BE2C (cell line): Measurements from ENCODE around the gene SLC22A17.
A peak's percentile ranks its signal among the peaks of the same experiment; 100 is the strongest.

Source experiments
- DNase-seq: peaks from one replicate; pipeline ENCODE4 v3.0.0-alpha.2; 2020
- H3K27me3 ChIP-seq: fragments of 250-450 bp; sonication (Bioruptor Pico); 2 replicates; pipeline ENCODE4 v1.5.1; 2020; ENCODE audit warnings: mild to moderate bottlenecking
- H3K36me3 ChIP-seq: fragments of 250-450 bp; sonication (Bioruptor Pico); 2 replicates; pipeline ENCODE4 v1.5.1; 2020; ENCODE audit warnings: mild to moderate bottlenecking
- H3K4me1 ChIP-seq: fragments of 250-450 bp; sonication (Bioruptor Pico); 2 replicates; pipeline ENCODE4 v1.5.1; 2020
- H3K4me3 ChIP-seq: 2 replicates; pipeline ENCODE4 v1.5.1; 2011; ENCODE audit warnings: low read depth, low read length
- H3K9me3 ChIP-seq: fragments of 250-450 bp; sonication (Bioruptor Pico); 2 replicates; pipeline ENCODE4 v1.5.1; 2020
- TF ChIP-seq, protein P1 (sequence below): IDR thresholded peaks from 2 replicates; pipeline ENCODE4 v1.5.1; 2012; ENCODE audit warnings: mild to moderate bottlenecking, low read depth, low read length

Gene SLC22A17

DNA sequence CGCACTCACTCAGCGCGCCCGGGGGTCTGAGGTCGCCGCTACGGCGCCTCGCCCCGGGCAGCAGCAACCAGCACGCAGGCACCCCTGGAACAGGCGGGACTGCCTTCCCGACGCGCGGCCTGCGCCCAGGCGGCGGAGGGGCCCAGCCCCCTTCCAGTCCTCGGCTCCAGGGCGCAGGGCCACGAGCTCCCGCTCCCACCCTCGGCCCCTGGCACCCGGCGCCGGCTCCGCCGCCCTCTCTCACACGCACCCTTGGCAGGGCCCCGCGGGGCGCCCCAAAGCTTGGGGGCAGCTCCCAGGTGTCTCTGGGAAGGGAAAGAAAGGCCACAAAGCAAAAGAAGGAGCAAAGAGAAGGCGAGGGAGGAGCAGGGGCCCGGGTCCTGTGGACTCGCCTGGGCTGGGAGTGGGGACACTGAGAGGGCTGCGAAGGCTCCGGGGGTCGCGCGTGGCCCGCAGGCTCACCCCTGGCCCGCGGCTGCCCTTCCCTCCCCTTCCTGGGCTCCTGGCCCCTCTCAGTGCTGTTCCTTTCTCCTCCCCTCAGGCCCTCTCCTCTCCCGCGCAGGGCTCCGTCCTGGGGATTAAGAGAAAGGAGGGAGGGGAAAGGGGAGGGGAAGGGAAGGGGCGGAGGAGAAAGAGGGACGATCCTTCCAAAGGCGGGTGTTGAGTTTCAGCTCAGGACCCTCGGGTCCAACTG lies 13.2 kb upstream of the SLC22A17 start:
- Histone ChIP-seq H3K4me3 (no peak overlapping the region), H3K27me3 (no peaks in the 10 kb centered on the region), H3K4me1 (no peaks in the 10 kb centered on the region), H3K9me3 (no peaks in the 10 kb centered on the region), H3K36me3 (no peaks in the 10 kb centered on the region)
- TF ChIP-seq, protein P1, sequence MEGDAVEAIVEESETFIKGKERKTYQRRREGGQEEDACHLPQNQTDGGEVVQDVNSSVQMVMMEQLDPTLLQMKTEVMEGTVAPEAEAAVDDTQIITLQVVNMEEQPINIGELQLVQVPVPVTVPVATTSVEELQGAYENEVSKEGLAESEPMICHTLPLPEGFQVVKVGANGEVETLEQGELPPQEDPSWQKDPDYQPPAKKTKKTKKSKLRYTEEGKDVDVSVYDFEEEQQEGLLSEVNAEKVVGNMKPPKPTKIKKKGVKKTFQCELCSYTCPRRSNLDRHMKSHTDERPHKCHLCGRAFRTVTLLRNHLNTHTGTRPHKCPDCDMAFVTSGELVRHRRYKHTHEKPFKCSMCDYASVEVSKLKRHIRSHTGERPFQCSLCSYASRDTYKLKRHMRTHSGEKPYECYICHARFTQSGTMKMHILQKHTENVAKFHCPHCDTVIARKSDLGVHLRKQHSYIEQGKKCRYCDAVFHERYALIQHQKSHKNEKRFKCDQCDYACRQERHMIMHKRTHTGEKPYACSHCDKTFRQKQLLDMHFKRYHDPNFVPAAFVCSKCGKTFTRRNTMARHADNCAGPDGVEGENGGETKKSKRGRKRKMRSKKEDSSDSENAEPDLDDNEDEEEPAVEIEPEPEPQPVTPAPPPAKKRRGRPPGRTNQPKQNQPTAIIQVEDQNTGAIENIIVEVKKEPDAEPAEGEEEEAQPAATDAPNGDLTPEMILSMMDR = no peak
- DNase-seq = no peak

DNA sequence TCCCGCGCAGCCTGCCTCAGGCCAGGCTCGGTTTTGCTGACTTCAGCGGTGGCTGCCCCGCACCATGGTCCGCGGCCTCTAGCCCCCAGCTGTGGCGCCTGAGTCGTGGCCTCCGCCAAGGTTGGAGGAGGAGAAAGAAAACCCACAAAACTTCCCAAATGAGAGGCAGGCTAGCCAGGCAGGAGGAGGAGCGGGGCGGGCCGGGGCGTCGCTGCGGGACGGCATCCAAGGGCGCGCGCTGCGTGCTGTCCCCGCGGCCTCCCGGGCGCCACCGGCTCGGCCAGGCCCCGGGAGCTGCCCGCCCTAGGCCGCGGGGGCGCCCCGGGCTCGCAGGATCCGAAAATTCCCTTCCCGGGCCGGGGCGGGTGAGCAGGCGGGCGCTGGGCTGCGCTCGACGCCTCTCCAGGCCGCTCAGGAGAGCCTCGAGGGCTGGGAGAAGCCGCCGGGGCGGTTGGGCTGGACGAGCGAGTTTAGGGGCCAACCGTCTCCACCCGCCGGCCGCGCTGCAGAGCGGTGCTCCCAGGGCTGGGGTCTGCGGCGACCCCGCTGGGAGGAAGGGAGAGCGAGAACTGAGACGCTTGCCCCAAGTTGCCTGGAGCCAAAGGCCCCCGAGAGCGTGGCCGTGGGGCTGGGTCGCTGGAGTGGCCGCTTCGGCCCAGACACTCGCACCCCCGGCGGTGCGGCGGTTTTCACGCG lies 12.5 kb upstream of the SLC22A17 start, which contains the start of gene EFS:
Gene EFS, minus strand, starts transcription at position 137 of the 696 bp plus-strand sequence. CDS start 147 bp downstream, outside the sequence.
- Histone ChIP-seq H3K27me3 (no peaks in the 10 kb centered on the region), H3K9me3 (no peaks in the 10 kb centered on the region), H3K36me3 (no peaks in the 10 kb centered on the region), H3K4me1 (no peaks in the 10 kb centered on the region), H3K4me3 (no peak within 1 kb of the TSS)
- TF ChIP-seq, protein P1 = no peak
- DNase-seq = no peak

DNA sequence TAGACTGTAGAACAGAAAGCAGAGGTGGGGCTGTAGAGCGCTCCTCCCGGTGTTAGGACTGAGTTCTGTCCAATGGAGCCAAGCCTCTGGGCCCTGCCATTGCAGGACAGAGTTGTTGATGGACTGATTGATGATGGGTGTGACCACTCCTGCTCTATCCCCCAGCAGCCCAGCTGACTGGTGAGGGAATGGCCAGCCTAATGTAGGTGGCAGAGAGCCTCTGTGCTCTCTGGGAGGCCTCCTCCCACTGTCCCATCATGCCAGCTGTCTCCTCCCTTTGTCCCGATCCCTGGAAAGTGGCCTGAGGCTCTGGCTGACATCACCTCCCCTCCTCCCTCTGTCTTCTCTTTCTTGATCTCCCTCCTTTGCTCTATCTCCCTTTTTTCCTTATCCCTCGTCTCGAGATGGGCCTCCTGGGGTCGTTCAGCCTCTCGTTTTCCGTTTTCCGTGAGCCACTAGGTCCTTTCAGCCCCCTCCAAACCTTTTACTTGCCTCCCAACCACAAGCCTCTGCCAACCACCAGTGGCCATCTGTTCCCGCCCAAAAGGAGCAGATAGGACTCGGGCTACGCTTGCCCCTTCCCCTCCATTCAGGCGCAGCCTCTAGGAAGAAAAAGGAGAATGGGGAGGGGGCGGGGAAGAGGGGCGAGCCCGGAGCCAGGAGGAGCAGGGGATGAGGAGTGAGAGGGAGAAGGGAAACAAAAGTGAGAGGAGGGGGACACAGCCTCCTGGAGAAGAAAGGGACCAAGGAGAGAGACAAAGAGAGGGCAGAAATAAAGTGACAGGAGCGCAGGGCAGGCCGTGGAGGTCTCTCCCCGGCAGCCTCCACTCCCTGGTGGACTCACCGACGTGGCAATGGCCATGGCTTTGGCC lies 11.7 kb upstream of the SLC22A17 start:
- no peaks in the 10 kb centered on the region for H3K36me3 ChIP-seq
- TF ChIP-seq, protein P1 = no peak
- no peaks in the 10 kb centered on the region for H3K27me3 ChIP-seq
- no peak for DNase-seq
- no peak overlapping the region for H3K4me3 ChIP-seq
- no peaks in the 10 kb centered on the region for H3K9me3 ChIP-seq
- no peaks in the 10 kb centered on the region for H3K4me1 ChIP-seq

DNA sequence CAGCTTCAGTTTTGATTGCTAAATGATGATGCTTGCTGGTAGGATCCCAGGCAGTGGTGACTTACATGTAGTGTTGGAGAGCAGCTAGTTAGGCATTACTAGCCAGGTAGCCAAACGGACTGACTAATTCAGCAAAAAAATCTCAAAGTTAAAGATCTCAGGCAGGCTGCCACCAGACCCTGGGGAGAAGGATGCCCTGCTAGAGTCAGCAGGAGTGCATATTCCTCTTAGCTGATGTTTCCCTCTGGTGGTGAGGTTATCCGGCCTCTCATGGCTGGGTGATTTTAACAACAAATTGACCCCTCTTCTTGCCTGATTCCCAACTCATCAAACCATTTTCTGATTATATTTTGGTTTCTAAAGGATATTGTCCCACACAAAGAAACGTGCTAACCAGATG lies 9.5 kb upstream of the SLC22A17 start:
- H3K27me3 ChIP-seq = no peaks in the 10 kb centered on the region
- DNase-seq = no peak
- no peak overlapping the region for H3K4me3 ChIP-seq
- H3K36me3 ChIP-seq = no peaks in the 10 kb centered on the region
- no peaks in the 10 kb centered on the region for H3K4me1 ChIP-seq
- TF ChIP-seq, protein P1 = peak; percentile 47
- H3K9me3 ChIP-seq = no peaks in the 10 kb centered on the region

DNA sequence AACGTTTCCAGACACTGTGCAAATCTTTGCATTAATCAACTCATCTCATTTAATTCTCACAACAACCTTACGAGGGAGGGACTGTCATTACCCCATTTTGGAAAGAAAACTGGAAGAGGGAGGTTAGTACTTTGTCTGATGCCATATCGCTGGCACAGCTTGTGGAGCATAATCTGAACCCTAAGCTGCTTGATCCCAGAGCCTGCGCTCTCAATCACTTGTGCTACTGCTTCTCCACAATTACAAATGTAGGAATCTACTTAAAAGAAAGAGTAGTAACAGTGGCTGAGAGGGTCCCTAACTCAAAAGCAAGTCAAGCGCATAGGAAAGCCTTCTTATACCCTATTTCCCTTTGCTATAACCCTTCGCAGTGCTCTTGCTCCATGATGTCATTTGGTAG lies 9.1 kb upstream of the SLC22A17 start:
- Histone ChIP-seq H3K27me3 (no peaks in the 10 kb centered on the region), H3K9me3 (no peaks in the 10 kb centered on the region), H3K4me3 (no peak overlapping the region), H3K4me1 (no peaks in the 10 kb centered on the region), H3K36me3 (no peaks in the 10 kb centered on the region)
- TF ChIP-seq, protein P1 = no peak
- DNase-seq = no peak
